NCI-H2107 (cell line): Measurements from ENCODE around the gene ZNF140.
A peak's percentile ranks its signal among the peaks of the same experiment; 100 is the strongest.

ENCODE experiments used
- DNase-seq: peaks from one replicate; lab custom pipeline; 2025; lab: John Stamatoyannopoulos, UW

Gene ZNF140

DNA sequence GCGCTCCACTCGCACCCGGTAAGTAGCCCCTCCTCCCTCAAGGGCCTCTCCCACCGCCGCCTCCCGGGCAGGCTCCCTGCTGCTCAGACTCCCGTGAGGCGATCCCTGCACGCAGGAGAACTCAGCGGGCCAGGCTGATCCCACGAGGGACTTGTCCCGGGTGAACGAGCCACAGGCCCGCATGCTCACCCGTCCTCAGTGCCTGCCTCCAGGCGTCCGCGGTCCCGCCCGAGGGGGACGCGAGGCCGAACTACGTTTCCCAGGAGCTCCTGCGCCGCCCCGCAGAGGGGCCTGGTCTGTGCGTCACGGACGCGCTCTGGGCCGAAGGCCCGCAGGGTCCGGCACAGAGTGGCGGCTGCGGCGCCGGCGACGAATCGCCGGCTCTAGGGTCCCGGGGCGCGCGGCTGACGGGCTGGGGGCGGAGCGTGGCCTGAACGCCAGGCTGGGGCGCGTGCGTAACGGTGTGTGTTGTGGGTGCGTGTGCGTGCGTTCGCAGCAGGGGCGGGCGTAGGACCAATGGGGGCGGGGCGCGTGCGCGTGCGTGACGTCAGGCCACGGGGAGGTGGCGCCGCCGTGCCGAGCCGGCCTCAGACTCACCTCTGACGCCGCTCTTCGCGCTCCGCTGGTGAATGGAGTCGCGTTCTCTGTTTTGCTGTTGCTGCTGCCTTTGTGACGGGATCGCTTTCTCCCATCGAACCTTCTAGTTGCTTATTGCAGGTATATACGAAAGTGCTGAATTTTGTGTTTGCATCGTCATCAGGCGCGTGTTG lies 49.5 kb downstream of the ZNF140 start, which contains the start of the genes ZNF10 and ZNF891:
Gene ZNF10, plus strand, starts transcription at position 590 of the 770 bp plus-strand sequence. CDS start 13,866 bp downstream, outside the sequence.
Gene ZNF891, minus strand, starts transcription at position 237 of the 770 bp plus-strand sequence. CDS start 8,356 bp downstream, outside the sequence.
- DNase-seq = peak; percentile 89

DNA sequence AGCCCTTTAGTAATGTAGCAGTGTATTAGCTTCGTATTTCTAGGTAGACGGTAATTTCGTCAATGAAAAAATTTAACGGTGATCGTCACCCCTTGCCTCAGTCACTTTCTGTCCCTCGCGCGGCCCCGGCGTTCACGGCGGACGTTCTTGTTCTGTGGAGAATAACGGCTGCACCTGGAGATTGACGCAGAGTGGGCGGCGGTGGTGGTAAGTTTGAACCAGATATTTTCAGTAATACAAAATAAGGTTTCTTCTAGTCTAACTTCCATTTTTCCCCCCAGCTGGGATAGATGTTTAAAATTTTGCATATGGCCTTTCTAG lies 50.0 kb downstream of the ZNF140 start:
- no peak for DNase-seq

DNA sequence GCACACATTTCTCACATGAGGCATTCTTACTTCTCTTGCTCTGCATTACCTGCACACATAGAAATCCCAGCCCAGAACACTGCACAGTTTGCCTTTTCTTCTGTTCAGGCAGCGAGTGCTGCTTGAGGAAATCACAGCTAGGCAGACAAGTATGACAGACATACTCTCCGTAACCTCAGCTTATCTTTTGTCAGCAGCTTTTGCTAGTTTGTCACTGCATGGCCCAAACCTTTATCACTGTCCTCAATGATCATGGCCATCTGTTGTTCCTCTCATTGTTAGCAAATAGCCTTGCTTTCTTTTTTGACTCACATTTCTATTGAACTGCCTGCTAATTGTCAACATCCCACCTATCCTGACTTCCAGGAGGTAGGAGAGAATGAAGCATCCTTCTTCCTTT lies 55.0 kb downstream of the ZNF140 start:
- no peak for DNase-seq

DNA sequence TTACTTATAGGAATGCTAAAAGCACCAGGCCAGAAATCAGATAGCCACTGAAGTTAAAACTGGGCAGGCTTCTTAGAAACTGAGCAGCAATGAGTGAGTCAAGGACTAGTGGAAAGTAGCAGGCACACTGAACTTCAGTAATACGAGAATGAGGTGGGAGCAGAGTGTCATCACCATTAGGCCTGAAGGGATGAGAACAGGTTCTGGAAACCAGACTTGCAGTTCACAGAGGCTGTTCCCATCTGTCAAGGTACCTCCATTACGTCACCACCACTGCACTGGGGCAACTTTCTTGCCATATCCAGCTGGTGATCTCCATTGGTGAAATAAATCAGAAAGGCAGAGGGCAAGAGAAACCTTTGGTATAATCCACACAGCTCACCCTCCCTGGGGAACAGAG lies 65.3 kb downstream of the ZNF140 start:
- DNase-seq = no peak

DNA sequence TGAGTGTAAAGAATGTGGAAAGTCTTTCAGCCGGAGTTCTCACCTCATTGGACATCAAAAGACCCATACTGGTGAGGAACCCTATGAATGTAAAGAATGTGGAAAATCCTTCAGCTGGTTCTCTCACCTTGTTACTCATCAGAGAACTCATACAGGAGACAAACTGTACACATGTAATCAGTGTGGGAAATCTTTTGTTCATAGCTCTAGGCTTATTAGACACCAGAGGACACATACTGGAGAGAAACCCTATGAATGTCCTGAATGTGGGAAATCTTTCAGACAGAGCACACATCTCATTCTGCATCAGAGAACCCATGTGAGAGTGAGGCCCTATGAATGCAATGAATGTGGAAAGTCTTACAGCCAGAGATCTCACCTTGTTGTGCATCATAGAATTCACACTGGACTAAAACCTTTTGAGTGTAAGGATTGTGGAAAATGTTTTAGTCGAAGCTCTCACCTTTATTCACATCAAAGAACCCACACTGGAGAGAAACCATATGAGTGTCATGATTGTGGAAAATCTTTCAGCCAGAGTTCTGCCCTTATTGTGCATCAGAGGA lies 75.5 kb downstream of the ZNF140 start:
- no peak for DNase-seq
